Colon (tissue), 2 donors: Measurements from ENCODE around the gene CA10.

Experiments used
- FAIRE-seq: peaks from 2 replicates; lab custom pipeline; 2012; peaks lifted over from hg19 to GRCh38; lab: Jason Lieb, UNC
- donor health status: control.
- donor health status: control.

Gene CA10

DNA sequence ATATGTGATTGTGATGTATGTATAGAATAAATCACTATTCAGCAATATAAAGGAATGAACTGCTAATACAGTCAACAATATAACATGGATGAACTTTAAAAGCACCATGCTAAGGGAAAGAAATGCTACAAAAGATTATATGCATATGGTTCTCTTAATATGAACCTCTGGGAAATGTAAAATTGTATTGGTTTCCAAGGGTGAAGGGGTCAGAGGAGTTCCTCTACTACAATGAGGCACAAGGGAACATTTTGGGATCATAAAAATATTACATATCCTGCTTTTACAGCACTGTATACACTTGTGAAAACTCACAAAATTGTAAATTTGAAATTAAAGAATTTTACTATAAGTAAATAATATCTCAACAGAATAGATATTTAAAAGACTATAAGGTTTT lies 111.4 kb downstream of the CA10 start:
- no peak for FAIRE-seq

DNA sequence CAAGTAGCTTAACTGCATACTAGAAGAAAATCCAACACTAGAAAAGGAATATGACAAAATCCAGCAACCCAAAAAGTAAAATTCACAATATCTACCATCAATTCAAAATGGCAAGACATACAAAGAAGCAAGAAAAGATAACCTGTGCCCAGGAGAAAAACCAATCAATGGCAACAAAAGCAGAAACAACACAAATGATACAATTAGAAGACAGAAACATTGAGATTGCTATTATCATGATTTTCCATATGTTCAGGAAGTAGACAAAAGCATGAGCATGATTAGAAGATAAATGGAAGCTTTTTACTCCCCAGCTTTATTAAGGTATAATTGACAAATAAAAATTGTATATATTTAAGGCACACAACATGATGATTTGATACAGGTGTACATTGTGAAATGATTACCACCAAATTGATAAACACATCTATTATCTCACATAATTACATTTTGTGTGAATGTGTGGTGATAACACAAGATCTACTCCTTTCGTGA lies 117.3 kb downstream of the CA10 start:
- FAIRE-seq = no peak

DNA sequence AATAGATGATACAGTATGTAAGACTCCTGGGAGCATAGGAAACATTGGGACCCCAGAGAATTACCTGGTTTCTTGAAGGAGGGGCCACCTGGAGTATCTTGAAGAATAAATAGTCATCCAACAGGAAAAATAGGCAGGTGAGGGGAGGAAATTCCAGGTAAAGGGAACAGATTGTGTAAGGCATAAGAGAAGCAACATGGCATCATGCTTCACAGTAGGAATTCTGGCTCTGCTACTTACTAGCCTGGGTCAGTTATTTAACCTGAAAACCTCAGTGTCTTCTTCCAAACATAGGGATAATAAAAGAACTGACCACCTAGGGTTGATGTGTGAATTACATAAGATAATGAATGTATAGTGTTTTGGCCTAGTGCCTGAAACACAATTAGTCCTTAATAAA lies 122.1 kb downstream of the CA10 start:
- no peak for FAIRE-seq

DNA sequence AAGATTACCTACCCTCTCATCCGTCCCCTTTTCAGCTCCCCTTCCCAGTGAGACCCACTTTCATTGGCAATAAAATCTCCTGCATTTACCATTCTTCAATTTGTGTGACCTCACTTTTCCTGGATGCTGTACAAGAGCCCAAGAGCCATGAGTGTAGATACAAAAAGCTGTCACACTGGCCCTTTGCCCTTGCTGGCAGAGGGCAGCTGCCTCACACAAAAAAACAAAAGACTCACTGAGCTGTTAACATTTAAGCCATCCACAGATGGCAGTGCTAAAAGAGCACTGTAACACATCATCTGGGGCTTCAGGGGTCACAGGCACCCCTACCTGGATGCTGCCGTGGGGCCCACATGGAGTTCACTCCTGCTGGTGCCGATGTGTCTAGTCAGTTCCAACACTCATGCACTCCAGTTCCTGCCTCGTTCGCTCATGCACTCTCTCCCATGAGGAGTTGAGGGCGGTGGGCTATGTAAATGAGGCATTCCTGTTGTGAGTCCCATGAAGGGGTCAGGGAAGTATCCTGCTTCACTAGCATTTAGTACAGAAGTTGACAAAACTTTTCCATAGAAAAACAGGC lies 123.1 kb downstream of the CA10 start:
- no peak for FAIRE-seq

DNA sequence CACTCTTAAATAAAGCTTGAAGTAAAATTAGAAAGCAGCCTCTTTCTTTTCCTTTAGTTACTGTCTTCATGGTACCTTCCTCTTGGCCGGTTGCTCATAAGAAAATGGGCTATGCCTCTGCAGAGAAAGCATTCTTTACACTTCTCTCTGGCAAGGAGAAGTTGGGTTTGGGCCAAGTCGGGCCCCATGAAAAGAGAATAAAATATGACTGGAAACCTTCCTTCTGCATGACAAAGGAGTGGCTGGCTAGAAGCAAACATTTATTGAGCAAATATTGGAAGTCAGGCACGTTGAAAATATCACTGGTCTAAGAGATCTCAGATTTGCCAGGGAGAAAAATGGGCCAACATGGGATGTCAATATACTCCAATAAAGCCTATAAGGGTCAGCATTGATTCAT lies 126.1 kb downstream of the CA10 start:
- FAIRE-seq = no peak

DNA sequence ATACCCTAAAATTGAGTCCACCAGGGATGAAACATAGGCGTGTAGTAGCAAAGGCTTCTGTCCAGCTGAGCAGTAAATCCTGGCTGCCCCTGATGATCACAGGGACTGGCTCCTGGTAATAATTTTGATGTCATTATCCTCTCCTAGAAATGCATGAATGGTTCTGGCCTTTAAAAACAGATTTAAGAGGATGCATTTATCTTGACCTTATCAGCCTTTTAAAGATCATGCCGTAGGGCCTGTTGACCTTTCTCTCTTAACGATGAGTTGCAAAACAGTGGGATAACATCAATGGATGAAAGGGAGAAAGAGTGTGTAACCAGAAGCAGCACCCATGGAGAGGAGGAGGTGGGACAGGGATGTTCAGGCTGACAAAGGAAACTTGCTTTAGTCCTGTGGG lies 128.5 kb downstream of the CA10 start:
- no peak for FAIRE-seq

DNA sequence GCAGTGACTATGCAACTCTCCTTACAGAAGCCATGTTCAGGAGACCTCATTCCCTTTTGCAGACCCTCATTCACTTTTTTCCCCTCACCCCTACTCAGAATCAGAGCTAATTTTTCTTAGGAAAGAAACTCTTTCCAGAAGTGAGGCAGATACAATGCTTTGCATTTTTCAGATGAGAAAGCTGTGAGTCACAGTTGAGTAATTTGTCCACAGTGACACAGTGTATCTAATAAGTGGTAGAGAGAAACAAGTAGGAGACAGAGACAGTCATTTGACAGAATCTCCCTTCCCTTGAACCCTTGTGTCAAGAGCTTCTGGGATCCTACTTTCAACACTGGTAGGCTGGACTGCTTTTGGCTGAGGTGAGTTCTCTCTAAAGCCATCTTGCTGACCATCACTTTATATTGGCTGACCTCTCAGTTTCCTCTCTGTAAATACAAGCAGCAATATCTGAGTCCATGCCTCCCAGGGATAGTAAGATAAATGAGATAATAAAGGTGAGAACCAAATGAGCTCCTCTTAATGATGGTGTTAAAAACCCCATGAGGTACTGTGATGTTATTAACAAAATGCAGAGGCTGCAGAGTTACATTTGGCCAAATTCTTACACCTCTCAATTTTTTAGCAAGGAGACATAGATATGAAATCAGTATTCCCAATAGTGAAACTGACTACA lies 130.8 kb downstream of the CA10 start:
- FAIRE-seq = no peak

DNA sequence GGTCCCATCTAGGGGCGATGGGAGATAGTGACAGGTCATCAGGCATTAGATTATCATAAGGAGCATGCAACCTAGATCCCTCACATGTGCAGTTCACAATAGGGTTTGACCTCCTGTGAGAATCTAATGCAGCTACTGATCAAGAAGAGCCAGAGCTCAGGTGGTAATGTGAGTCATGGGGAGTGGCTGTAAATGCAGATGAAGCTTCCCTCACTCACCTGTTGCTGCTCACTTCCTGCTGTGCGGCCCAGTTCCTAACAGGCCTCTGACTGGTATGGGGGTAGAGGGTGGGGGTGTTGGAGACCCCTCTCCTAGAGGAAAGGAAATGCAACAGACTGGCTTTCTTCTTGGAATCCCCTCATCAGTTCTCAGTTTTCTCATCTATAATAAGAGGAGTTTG lies 131.4 kb downstream of the CA10 start:
- no peak for FAIRE-seq

DNA sequence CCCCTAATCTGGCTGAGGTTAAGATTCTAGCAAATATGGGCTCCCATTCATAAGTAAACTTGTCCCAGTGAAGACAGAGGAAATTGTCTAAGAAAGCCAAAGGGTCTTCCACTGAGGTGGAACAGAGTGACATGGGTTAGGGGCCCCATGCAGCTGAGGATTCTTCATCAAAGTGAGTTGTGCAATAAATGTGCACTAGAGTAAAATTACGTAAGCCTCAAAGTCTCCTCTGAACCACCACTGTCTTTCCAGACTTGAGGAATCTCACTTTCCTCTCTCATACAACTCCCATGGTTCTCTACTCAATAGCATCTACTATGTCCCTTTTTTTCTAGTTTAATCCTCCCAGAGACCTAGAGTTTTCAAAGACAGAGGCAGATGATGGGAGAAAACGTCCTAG lies 132.4 kb downstream of the CA10 start:
- FAIRE-seq = no peak

DNA sequence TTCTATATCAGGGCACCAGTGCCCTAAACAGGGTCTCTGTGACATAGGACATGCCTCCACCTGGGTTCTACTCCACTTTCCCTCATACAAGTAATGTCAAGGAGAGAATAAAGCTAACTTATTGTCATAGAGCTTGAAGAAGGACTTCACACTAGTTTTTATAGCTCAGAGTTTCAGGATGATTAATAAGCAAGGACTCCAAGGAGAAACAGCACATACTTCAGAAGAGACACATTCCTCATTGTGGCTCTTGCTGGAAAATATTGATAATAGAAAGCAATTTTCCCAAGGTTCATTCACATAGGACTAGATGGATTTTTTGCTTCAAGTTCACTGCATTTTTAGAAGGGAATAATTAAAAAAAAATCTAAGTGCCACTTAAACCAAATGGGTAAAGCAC lies 133.3 kb downstream of the CA10 start:
- no peak for FAIRE-seq

DNA sequence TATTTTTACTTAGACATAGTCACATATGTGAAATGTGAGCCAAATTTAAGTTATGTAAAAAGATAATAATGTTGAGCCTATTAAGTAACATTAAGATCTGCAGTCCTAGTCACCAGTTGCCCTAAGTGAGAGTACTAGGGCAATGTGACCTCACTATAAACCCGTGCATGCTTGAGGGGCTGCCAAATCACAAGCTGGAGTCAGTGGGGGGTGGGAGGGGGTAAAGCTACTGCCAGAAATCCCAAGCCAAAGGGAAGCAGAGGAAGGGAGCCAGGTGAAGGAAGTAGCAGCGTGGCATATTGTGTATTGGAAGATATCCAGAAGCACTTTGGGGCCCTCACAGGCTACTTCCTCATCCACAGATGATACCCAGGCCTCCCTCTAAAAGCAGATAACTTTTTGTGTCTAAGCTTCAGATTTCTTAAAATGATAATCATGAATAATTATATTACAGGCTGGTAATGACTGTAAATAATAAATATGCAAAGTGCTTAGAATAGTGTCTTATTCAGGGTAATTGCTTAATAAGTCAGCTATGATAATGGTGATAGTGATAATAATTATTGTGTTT lies 134.1 kb downstream of the CA10 start:
- FAIRE-seq = no peak

DNA sequence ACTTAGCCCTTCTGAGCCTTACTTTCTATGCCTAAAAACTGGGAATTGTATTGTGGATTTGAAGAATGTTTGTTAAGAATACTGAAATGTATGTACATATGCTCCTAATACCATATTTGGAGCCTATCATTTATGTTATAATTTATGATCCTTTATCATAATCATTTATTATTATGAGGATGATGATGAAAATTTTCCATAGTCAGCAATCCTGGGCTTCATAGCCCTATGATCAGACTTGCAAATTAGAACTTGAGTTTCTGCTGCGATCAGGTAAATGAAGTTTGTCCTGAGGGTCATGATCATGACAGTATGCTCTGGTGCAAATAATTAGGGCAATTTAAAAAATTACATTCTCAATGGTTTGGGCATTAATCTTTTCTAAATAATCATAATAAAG lies 147.4 kb downstream of the CA10 start:
- FAIRE-seq = no peak

DNA sequence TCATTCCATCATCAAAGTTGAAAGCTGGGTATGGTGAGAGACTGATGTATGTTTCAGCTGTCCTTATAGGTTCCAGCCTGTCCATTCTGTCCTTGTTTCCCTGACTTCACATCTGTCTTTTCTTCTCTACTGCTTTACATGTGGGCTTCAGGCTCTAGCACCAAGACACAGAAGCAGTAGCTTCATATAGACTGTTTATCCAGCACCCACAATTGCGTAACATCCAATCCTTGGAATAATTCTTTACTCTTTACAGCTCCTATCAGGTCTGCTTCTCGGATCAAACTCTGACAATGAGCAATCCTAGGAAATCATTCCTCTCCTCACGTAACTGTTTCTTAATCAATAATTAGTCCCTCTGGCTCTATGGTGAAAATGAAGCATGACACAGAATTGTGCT lies 158.9 kb downstream of the CA10 start:
- no peak for FAIRE-seq

DNA sequence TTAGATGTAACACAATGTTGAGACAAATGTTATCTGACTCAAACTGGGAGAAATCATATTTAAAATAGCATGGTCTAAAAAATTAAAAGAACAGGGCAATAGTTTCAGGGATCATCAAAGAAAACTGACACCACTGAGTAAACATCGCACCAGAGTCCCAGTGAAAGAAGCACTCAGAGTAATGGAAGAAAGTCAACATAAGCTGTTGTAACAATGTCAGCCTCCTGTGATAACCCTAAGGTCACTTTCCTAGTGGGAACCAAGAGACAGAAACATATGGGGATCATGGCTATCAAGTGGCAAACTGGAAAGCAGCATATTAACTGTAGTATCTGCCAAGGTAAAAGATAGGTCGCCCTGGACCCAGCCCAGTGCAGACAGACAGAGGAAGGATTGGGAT lies 160.8 kb downstream of the CA10 start:
- FAIRE-seq = no peak

DNA sequence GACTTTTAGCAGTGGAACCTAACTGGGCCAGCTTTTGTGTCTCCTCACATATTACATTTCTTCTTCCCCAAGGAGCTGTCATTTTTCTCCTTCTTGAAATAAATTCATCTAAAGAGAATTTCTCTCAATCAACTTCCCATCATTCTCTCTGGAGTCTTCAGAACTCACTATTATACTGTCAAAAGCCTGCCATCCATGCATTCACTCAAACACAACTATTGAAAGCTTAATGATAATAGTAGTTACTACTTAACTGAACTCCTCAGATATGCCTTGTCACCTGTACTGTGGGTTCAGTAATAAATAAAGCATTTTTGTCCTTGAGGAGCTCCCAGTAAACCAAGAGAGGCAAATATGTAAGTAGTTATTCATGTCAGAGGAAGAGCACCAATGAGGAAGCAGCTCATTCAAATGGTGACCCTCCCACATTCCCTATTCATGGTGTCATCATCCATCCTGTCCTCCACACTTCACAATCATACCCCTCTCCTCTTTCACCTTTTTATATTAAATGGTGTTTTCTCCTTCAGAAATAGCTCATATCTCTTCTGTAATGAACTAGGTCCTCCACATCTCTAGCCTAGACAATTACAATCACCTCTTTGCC lies 162.6 kb downstream of the CA10 start:
- FAIRE-seq = no peak

DNA sequence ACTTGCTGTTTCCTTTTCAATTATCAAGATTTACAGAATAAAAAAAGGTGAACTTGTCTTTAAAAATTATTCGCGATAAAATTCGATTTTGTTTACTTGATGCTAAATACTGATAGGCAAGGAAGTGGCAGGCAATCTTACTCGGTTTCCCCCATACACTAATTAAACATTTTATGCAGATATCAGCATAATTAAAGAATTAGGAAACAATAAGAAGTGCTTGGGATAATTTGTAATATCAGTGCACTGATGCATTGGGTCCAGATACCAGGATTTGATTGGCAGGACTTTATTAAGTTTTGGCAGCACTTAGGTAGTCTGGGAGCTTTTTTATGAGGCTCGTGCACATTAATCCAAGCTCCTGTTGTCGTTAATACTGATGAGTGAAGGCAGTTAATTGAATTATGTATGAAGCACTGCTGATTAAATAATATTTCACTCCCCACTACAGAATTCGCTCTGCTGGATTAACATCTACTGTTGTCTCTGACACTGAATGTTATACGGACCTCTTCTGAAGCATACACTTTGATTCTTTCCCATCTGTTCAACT lies 165.6 kb downstream of the CA10 start:
- no peak for FAIRE-seq

DNA sequence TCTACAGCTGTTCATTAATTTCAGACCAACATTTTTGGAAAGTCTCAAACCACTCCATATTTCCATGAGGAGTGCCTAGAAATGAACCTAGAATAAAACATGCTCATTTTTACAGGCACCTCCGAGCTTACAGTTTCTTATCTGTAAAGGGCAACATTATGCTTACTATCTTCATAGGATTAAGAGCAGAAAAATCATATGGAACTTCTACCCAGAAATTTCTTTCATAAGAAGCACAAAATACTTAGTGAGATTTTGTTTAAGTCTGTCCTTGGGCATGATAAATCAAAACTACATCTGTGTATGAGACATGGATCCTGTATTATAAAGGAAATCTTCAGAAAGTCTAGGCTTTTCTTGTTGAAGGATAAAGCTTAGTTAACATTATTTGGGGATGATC lies 187.4 kb downstream of the CA10 start:
- no peak for FAIRE-seq

DNA sequence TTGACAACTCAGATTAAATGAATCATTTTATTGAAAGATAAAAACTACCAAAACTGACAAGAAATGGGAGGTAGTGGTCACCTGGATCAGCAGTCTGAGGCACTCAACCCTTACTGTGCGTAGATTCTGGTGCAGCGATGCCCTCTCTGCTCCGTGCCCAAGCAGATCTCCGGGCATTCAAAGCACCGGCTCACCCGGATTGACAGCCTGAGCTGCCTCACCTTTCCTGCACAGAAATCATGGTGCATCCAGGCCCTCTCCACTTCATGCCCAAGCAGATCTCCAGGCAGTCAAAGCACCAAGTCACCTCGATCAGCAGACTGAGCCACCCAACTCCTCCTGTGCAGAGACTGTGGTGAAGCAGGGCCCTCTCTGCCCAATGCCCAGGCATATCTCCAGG lies 196.8 kb downstream of the CA10 start:
- no peak for FAIRE-seq

DNA sequence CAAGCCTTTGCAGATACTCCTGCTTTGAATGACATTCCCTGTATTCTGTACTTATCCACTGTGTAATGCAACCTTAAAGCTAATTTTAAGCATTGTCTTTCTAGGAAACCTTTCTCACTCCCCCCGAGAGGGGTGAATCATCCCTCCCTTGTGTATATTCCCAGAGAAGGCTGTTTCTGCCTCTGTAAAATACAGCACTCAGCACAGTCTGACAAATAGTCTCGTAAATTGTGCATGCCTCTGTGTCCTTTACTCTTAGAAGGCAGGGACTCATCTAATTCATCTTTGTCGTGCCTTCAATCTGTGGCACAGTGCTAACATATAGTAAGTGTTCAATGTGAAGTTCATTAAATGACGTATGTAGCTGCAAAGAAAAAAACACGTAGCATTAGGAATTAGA lies 200.7 kb downstream of the CA10 start:
- no peak for FAIRE-seq

DNA sequence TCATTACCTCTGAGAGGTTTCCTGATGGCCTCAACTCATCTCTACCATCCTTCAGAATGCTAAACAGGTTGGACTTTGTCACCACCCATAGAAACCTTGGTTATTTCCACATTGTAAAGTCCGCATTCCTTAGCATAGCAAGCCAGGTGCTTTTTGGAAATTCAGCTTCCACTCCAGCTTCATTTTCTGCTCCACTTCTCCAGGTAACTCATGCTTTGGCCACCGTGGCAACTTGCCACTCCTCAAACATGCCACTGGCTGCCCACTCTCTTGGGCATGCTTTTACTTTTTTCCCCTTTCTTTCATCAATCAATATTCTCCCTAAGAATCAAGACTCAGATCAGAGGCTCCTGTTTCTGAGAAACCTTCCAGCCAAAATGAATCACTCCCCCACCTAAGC lies 203.3 kb downstream of the CA10 start:
- FAIRE-seq = no peak

DNA sequence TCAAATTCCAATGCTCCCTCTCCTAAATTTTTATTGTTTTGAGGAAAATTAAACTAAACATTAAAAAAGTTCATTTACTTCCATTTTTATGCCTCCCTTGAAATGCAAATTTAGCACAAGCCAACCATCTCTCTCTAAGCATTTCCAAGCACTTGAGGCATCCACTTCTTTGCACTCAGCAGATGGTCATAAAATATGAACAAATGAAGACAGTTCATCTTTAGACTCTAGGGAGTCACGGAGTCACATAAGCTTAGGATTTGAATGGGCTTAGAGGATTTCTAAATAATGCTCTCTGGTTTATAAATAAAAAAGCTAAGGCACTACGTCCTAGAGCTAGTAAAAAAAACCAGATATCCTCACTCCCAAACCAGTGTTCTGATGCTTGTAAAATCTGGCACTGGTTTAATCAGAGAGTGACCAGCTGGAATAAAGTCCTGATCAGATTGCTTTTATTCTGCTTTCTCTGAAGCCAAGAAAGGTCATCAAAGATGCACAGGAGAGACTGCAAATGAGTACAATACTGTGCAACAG lies 204.2 kb downstream of the CA10 start:
- FAIRE-seq = no peak

DNA sequence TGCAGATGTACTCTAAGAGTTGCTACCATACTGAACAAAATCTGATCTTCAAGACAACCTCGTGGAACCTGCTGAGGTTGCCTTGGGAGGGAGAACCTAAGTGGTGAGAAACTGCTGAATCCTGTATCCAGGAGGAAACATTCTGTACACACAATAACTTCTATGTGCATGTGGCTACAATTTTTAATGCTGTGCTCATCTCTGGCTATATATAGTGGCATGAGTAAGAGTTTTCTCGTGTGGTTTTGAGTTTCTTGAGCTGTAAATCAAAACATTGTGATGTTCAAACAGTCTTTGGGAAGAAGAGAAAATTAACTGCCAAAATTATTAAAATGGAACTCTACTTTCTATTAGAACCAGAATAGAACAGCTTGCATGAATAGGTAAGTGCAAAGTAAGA lies 206.8 kb downstream of the CA10 start:
- no peak for FAIRE-seq

DNA sequence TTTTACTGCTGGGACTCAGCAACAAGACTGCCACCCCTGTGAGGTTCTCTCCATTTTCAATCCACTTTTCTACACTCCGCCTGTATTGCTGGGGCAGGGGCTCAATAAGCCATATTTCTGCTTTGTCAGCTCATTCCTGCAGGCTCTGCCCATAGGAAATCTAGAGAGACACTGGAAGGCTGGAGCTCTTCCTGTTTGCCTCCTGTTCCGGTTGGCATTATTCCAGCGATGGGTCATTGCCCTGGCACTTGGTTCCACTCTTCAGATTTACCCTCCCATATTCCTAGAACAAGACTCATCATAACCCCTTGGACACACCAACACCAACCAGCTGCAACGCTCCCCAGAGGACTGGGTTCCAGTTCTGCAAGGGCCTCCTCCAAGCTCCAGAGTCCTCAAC lies 210.4 kb downstream of the CA10 start:
- FAIRE-seq = no peak
